Right lobe of liver (tissue), 6 donors: ENCODE data around the gene FAM163B. TPM values are rescaled to one million over a fixed set of nuclear protein-coding genes. Genes with fewer than 3 reads are reported as not detected.

ENCODE experiments used
- ATAC-seq, 4 donors: fragments of 200-7000 bp; cut with Tn5 transposase; one replicate each; pipeline ENCODE4 v1.9.1; 2020; ENCODE audit warnings: mild to moderate bottlenecking in 4 of 4, moderate library complexity in 4 of 4
- DNase-seq, 3 donors: peaks; one replicate each; pipeline ENCODE4 v3.0.0-alpha.2; 2020
- H3K27ac ChIP-seq, 3 donors: fragments of 200-600 bp; one replicate each; pipeline ENCODE4 v1.8.0; 2022
- H3K27me3 ChIP-seq, 2 donors: fragments of 200-600 bp; one replicate each; pipeline ENCODE4 v1.8.0; 2022
- H3K36me3 ChIP-seq, 4 donors: fragments of 200-600 bp; sonication (generic) in 1 of 4; one replicate each; pipeline versions ENCODE4 v1.5.1 to v1.8.0; 2017 to 2022; ENCODE audit warnings: control low read depth in 1 of 4
- H3K4me1 ChIP-seq, 4 donors: fragments of 200-600 bp; sonication (generic) in 1 of 4; one replicate each; pipeline versions ENCODE4 v1.5.1 to v1.8.0; 2017 to 2022; ENCODE audit warnings: control low read depth in 1 of 4
- H3K4me3 ChIP-seq, 3 donors: fragments of 200-600 bp; one replicate each; pipeline ENCODE4 v1.8.0; 2022
- H3K9me3 ChIP-seq, 4 donors: fragments of 200-600 bp; sonication (generic) in 1 of 4; one replicate each; pipeline versions ENCODE4 v1.5.1 to v1.8.0; 2017 to 2022; ENCODE audit warnings: control low read depth in 1 of 4
- POLR2A ChIP-seq: fragments of 450-650 bp; IDR thresholded peaks from one replicate; pipeline ENCODE4 v1.6.1; 2017; ENCODE audit warnings: antibody characterized with exemption, mild to moderate bottlenecking
- WGBS: methylation state at CpG from one replicate; pipeline ENCODE4 v1.1.6; 2018; ENCODE audit warnings: low coverage, low lambda C conversion rate; ENCODE audit not compliant: insufficient coverage; ENCODE audit errors: missing lambda C conversion rate; 5-methylcytosine and 5-hydroxymethylcytosine counted together
- intact Hi-C, 2 donors: fragments of 100-400 bp; cut with DNase I; formaldehyde crosslinking; loops; one replicate each; pipeline versions ENCODE4 v1.11.2 to v1.14.1; 2022
- total RNA-seq, 6 experiments: library from RNA; depleted of rRNA in 2 of 6; stranded (reverse); fragments of >200 nt in 2 of 6; fragmentation: NEBNext Ultra II Directional in 3 of 6; extraction: Animal tissue kit (Norgen Biotek cat#: 25700) in 3 of 6; gene quantifications; one replicate each; pipeline versions ENCODE4 v1.1.0 to v1.2.4, GENCODE V29; 2016 to 2023
- TF ChIP-seq, protein P1 (sequence below), 4 donors: fragments of 200-600 bp in 3 of 4; fragments of 450-650 bp in 1 of 4; IDR thresholded peaks; one replicate each; pipeline versions ENCODE4 v1.5.1 to v1.8.0; 2016 to 2022; ENCODE audit warnings: antibody characterized with exemption in 4 of 4, mild to moderate bottlenecking in 2 of 4
- donor health status: DM: no; HTN: yes; CAD: no.
- donor health status: DM: no; HTN: no; CAD: no.
- donor health status: DM: no; HTN: no; CAD: no.
- donor health status: DM: no; HTN: yes; CAD: no.
- donor health status: DM: no; HTN: yes; CAD: no.

FAM163B gene
- total RNA-seq, 6 experiments from 2014 or later, result 1.6 to 5.8 (median 3.0) TPM

DNA sequence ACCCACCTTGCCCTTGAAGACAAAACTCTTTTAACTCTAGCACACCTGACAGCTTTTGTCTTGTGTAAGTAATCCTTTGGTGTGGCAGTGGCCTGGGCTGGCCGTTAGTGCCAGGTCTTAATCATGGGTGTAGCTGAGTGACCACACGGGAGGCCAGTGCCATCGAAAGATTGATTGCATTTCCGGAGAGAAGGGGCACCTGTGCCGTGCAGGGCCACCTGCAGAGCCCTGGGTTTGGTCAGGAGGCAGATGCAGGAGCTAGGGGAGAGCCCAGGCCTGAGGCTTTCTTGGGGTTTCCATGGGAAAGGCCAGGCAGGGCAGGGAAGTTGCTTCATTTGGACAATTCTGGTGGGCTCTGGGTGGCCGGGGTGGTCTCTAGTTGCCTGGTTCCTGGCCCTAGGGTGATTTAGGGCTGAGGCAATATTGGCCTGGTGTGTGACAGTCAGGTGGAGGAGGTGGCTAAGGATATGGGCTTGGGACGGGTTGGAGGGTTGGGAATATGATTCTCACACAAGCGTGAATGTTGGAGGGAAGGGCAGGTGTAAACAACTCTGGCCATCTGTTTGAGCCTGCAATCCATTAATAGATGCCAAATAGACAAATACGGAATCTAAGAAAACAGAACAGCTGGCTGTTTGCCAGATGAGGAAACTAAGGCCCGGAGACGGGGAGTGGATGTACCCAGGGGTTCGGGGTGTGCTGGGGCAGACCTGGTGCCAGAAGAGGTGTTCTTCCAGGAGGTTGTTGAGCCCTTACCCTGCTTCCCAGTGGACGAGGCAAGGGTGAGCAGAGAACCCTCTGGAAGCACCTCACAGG is 31.6 kb upstream of the FAM163B start:
- Histone ChIP-seq H3K36me3 (no peaks in the 10 kb centered on the region), H3K4me3 (no peak overlapping the region), H3K9me3 (no peaks in the 10 kb centered on the region), H3K27ac (no peak overlapping the region), H3K4me1 (no peaks in the 10 kb centered on the region), H3K27me3 (no peaks in the 10 kb centered on the region)
- ATAC-seq (no peak), DNase-seq (peak in 1 of 3 donors; percentile 18)
- no peak for TF ChIP-seq POLR2A
- TF ChIP-seq, protein P1, sequence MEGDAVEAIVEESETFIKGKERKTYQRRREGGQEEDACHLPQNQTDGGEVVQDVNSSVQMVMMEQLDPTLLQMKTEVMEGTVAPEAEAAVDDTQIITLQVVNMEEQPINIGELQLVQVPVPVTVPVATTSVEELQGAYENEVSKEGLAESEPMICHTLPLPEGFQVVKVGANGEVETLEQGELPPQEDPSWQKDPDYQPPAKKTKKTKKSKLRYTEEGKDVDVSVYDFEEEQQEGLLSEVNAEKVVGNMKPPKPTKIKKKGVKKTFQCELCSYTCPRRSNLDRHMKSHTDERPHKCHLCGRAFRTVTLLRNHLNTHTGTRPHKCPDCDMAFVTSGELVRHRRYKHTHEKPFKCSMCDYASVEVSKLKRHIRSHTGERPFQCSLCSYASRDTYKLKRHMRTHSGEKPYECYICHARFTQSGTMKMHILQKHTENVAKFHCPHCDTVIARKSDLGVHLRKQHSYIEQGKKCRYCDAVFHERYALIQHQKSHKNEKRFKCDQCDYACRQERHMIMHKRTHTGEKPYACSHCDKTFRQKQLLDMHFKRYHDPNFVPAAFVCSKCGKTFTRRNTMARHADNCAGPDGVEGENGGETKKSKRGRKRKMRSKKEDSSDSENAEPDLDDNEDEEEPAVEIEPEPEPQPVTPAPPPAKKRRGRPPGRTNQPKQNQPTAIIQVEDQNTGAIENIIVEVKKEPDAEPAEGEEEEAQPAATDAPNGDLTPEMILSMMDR (IDR thresholded peaks at IDR 0.05), result no peak
- 65% methylated on average over 7 of the region's 13 CpGs for WGBS
- intact Hi-C loops, result no loop called here

DNA sequence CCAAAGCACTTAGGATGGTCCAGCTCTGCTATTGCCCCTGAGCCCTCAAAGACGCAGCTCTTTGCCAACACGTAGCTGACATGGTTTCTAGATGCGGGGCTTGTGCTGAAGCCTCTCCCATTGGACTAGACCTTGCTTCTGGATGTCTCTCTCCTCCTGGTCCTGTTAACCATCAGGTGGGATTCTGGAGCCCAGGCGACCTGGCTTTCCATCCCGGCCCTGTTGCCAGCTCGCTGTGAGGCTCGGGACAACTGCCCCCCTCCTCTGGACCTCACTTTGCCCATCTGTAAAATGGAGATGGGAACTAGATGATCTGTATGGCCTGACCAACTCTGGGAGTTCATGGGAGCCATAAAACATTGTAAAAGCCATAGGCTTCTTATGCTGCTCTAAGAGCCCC is 31.0 kb upstream of the FAM163B start:
- WGBS, result 67% methylated on average over 3 of the region's 7 CpGs
- no peaks in the 10 kb centered on the region for H3K4me1 ChIP-seq
- no peak for TF ChIP-seq POLR2A
- TF ChIP-seq, protein P1 (IDR thresholded peaks at IDR 0.05), result no peak
- intact Hi-C loops, result no loop called here
- ATAC-seq (no peak), DNase-seq (peak in 1 of 3 donors; percentile 26)
- H3K36me3 ChIP-seq, result no peaks in the 10 kb centered on the region
- no peak overlapping the region for H3K27ac ChIP-seq
- H3K4me3 ChIP-seq, result no peak overlapping the region
- H3K9me3 ChIP-seq, result no peaks in the 10 kb centered on the region
- no peaks in the 10 kb centered on the region for H3K27me3 ChIP-seq

DNA sequence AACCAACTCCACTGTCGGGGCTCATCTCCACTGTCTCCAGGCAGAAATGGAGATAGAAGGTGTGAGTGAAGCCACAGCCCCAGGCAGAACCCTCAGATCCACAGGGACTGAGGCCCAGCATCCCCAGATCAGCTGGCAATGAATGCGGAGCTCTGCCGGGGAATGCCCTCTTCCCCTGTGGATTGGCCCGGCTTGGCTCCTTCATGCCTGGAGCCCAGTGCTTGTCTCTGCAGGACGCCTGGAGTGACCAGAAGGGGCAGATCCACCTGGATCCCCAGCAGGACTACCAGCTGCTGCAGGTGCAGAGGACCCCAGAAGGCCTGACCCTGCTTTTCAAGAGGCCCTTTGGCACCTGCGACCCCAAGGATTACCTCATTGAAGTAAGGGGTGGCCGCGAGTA is 30.4 kb upstream of the FAM163B start:
- Histone ChIP-seq H3K4me3 (no peak overlapping the region), H3K36me3 (no peaks in the 10 kb centered on the region), H3K27me3 (no peaks in the 10 kb centered on the region), H3K27ac (no peak overlapping the region), H3K4me1 (no peaks in the 10 kb centered on the region), H3K9me3 (no peaks in the 10 kb centered on the region)
- ATAC-seq (no peak), DNase-seq (peak in 1 of 3 donors; percentile 46)
- no CpG with 5 or more reads among the region's 8 CpGs for WGBS
- intact Hi-C loops, result no loop called here
- TF ChIP-seq, protein P1 (IDR thresholded peaks at IDR 0.05), result no peak
- no peak for TF ChIP-seq POLR2A

DNA sequence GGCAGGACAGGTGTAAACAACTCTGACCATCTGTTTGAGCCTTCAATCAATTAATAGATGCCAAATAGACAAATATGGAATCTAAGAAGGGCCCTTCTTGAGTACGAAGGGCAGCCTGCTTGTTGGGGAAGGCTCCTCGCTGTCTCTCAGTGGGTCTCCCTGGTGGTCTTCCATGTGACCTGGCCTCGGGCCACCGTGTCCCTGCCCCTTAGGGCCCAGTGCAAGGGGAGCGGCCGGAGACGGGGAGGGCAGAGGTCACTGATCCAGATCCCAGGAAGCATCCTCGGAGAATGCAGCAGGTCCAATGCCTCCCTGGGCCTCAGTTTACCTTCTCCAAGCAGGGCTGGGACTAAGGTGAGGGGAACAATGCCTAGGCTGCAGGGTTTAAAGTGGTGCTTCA is 29.5 kb upstream of the FAM163B start:
- no peak for DNase-seq
- 42% methylated on average over 6 of the region's 8 CpGs for WGBS
- no peaks in the 10 kb centered on the region for H3K36me3 ChIP-seq
- no peaks in the 10 kb centered on the region for H3K27me3 ChIP-seq
- H3K4me3 ChIP-seq, result no peak overlapping the region
- no peaks in the 10 kb centered on the region for H3K9me3 ChIP-seq
- TF ChIP-seq, protein P1 (IDR thresholded peaks at IDR 0.05), result no peak
- no peak for TF ChIP-seq POLR2A
- no peak overlapping the region for H3K27ac ChIP-seq
- ATAC-seq, result no peak
- no peaks in the 10 kb centered on the region for H3K4me1 ChIP-seq
- intact Hi-C loops, result no loop called here
